Small intestine (tissue), 4 donors: ENCODE measurements around the gene USPL1. TPM values are rescaled to one million over a fixed set of nuclear protein-coding genes. Genes with fewer than 3 reads are reported as not detected.

Source experiments
- polyA plus RNA-seq, 4 donors: library from polyadenylated mRNA; stranded (reverse) in 3 of 4; unstranded in 1 of 4; fragments of 200-250 nt in 3 of 4; fragments of 120-200 nt in 1 of 4; gene quantifications; one replicate each; pipeline versions ENCODE4 v1.2.1 to v1.2.3, GENCODE V29; 2013
- donor health status: healthy with polysubstance abuse.
- donor health status: Bipolar disorder and iron deficiency.
- donor health status: healthy.

The USPL1 gene
- polyA plus RNA-seq, 4 donors: 6.6 to 23.2 (median 8.3) TPM

Other genes starting within 250 kb of the USPL1 start
- gene UBE2L5, start 195.4 kb upstream of the USPL1 start, polyA plus RNA-seq: under 1 TPM in 1 of 4 donors, not detected in 3; 0.18 TPM
- 100 to 1,000 TPM; 244 to 598 (median 374) TPM for gene HMGB1, start 152.0 kb upstream of the USPL1 start, polyA plus RNA-seq
- 10 to 100 TPM in 3 of 4 donors, 1 to 10 TPM in 1; 5.5 to 36.1 (median 16.5) TPM for gene ALOX5AP, start 117.6 kb downstream of the USPL1 start, polyA plus RNA-seq